NCI-H524 (cell line): ENCODE results near the gene WNT9B.
"Not testable (repeated sequence)": the region's sequence is repeated elsewhere in the genome, so short reads cannot be mapped to it uniquely, and the experiment has no call there.

Source experiments
- DNase-seq, 2 experiments: peaks; one replicate each; lab custom pipeline; 2025; lab: John Stamatoyannopoulos, UW

WNT9B gene

DNA sequence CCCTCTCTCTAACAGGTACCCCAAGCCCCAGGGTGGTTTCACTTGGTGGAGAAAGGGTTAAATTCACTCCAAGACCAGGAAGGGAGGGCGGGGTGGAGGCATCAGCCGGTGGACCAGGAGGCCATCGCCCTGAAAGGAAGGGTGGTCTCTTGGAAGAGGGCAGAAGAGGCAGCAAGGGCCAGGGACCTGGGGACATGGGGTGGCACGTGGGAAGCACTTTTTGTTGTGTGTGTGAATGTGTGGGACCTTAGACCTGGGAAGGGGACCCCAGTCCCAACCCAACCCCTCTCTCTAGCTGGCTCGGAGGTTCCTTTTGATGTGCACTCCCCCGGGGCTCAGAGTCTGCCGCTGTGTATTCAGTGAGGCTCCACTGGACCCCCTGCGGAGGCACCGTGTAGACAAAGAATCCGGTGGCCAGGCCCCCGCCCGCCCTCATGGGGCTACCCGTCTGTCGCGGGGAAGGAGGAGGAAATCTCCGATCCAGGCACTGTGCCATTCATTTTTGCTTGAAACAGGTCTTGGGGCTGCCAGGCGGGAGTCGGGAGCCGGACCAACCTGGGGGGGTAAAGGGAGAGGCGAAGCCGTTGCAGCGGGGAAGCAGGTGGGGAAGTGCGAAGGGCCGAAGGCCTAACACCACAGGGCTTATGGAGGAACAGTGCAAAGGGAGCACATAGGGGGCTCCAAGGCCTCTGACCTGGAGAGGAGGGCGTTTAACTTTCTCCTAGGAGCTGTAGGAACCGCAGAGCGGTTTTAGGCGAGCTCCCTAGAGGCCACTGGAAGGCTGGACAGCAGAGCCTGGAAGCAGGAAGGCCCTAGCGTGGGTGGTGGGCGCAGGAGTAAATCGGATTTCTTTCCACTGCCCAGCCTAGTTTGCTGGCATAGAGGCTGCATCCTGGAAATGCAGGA is 29.6 kb upstream of the WNT9B start:
- no peak for DNase-seq

GRCh38 chr17:46822388-46822921 is 28.9 kb upstream of the WNT9B start:
- DNase-seq = peak; percentile 24 to 57

DNA sequence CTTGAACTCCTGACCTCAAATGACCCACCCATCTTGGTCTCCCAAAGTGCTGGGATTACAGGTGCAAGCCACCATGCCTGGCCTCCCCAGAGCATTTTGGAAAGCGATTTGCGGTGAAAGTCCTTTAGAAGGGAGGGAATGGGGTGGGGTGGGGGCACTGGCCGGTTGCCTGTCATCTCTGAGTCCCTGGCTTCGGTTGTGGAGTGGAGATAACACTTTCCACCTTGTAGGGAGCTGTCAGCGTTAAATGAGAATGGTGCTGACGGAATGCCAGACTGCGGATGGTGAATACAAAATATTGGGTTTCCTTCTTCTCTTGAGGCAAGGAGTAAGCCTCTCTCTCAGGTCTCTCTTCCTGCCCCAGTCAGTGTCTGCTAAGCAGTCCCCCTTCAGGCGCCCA is 27.7 kb upstream of the WNT9B start:
- no peak for DNase-seq

- DNase-seq = peak; percentile 35 to 58
Measured at GRCh38 chr17:46826116-46826515, 25.3 kb upstream of the WNT9B start.

GRCh38 chr17:46827274-46827673 is 24.1 kb upstream of the WNT9B start:
- no peak for DNase-seq

GRCh38 chr17:46831573-46832330 is 19.6 kb upstream of the WNT9B start:
- no peak for DNase-seq

GRCh38 chr17:46832331-46832821 is 19.0 kb upstream of the WNT9B start:
- DNase-seq = no peak

DNA sequence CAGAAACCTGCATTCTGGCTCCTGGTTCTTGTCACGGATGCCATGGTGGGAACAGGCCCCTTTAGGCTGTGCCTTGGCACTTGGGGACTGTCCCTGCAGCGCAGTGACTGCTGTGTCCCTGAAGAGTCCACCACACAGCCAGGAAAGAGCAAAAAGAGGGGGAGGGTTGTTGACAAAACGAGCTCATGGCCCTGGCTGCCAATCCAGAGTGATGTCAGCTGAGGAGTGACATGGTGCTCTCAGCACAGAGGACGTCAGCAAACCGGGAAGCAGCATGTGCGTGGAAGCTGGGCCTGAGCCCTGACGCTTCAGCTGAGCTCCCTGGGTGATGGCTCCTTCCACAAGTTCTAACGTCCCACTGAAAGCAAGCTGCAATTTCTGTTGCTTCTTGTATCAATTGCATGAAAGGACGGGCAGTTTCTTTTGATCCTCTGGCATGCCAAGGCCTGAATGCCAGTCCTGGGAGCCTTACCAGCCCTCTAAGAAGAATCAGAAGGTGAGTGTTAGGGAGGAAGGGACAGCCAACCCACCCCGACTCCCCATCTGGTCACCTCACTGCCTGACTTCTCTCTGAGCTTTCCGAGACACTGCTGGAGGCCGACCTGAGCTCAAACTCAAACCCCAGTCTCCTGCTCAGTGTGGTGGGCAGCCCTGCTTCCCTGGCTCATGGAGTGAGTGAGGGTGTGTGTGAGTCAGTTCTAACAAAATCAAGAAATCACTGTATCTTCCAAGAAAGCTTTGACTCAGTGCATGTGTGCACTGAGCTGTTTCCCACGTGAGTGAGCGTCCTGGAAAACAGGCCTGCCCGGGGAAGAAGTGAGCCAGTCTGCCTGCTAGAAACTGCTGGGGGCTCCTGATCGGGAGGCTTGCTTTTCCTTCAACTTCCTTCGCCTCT is 18.2 kb upstream of the WNT9B start:
- DNase-seq = no peak

- no peak for DNase-seq
Measured at GRCh38 chr17:46833840-46834208, 17.6 kb upstream of the WNT9B start.

GRCh38 chr17:46834846-46835245 is 16.5 kb upstream of the WNT9B start:
- DNase-seq = no peak

DNA sequence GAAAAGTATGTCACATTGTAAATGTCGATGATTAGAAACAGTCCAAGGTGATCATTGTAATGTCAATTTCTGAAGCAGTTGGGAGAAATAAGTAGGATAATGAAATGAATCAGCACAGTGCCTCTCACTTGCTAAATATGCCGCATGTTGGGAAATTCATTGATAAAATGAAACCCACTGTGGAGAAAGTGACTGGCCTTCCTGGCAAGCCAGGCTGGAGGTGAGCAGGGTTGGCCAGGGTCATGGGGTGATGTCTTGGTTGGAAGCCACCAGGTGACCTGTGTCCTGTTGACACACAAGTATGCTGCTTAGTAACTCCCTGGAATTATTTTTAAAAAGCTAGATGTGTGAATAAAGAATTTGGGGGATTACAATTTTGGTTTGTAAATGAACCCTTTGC is 14.9 kb upstream of the WNT9B start:
- no peak for DNase-seq

DNA sequence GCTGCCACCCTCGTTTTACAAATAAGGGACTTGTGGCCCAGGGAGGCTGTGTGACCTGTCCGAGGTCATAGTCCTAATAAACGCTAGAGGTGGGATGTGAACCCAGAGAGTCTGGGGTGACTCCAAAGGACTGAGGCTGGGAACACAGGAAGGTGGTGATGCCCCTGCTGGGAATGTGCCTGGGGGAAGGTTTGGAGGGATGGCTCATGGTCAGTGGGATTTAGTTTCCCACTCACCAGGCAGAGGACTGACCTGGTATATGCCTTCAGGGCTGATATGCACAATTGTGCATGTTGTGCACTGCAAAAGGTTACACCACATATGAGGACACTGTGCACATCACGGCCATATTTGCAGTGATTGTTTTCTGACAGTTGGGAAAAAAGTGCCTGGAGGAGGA is 13.9 kb upstream of the WNT9B start:
- no peak for DNase-seq

- DNase-seq = no peak
Measured at GRCh38 chr17:46839211-46839610, 12.2 kb upstream of the WNT9B start.

DNA sequence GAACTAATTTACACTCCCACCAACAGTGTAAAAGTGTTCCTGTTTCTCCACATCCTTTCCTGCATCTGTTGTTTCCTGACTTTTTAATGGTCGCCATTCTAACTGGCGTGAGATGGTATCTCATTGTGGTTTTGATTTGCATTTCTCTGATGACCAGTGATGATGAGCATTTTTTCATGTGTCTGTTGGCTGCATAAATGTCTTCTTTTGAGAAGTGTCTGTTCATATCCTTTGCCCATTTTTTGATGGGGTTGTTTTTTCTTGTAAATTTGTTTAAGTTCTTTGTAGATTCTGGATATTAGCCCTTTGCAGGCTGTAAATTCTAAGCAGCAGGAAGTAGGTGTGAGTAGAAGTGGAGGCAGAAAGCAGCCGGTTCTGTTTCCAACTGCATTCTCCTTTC is 10.8 kb upstream of the WNT9B start:
- not testable (repeated sequence) for DNase-seq

DNA sequence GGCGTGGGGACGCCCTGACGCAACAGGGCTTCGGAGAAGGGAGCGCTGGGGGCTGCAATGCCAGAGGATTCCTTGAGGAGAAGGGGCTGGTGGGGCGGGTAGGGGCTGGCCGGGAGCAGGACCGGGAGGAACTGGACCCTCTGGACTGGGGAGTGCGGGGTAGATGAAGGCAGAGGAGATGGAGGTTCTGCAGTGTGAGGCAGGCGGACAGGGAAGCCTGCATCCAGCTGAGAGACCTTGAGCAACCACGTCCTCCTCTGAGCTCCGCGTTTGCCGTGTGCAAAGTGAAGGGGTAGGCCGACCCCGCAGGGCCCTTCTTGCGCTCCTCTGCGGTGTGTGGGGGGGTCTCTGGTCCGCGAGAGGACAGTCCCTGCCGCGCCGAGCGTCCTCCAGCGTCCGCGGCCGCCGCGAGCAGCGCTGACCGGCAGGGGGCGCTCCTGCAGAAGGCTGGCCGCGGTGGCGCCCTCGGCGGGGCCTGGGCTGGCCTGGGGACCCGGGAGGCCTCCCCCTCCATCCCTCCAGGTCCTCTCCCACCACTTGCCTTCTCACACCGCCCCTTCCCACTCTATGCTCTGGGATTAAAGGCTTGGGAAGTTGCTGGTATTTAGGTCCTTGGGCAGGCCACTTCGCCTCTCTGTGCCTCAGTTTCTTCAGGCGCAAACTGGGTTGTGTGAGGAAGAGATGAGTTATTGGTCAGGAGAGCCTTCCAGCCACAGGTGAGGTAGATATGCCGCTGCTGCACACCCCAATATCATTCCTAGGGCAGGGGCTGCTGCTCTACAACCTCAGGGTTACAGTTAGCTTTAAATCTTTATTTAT is 9.6 kb upstream of the WNT9B start:
- peak in 1 of 2 experiments; percentile 32 for DNase-seq

GRCh38 chr17:46842835-46843234 is 8.5 kb upstream of the WNT9B start:
- DNase-seq = no peak

DNA sequence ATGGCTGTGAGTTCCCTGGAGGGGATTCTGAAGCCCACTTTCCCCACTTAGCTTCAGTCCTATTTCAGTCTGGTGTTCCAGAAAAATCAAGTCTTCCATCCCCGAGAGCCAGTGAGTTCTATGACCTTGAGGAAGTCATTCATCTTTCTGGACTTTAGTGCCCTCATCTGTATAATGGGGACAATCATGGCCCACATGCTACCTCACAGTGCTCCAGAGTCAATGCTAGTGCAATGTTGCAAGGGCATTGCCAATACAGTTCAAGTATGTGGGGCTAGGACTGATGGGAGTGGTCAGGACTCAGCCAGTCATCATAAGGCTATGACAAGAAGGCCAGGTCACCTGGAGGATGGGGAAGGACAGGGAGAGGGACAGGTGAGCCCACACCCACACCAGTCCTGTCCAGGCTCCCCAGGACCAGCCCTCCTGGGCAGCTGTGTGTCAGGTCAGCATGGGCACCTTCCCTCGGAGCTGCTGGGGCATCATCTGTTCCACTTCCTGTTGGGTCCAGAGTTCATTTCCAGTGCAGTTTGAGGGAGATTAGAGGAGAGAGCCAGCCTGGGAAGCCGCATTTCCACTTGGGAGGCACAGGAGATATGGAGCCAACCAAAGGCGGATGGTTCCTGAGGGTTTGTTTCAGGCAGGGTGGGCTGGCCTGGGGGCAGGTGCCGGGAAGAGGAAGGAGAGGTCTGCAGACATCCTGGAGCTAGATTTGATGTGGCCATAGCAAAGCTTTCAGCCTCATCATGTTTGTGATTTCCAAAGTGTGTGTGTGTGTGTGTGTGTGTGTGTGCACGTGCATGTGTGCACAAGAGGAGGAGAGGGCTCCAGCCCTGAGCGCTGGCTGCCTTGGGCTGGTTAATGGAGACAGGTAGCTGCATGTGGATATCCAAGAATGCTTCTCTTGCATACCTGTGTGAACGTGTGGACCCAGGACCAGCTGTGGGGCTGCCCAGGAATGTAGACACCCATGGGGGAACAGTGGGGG is 3.9 kb upstream of the WNT9B start:
- DNase-seq = no peak

DNA sequence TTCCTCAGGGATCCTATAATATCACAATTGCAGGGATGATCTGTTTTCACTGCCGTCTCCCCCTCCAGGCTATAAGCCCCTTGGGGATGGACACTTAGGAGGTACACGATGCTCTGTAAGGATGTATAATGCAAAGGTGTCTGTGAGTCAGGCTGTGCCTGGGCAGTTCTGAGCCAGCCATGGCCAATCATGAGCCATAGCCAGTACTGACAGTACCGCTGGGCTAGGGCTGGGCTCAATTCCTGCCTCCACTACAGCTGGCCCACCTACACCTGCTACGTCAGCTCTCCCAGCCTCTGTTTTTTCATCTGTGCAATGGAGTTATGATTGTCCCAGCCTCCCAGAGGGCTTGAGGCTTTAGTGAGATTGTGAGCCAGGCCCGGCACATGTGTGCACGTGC is 2.8 kb upstream of the WNT9B start:
- no peak for DNase-seq

- no peak for DNase-seq
Measured at GRCh38 chr17:46850688-46851028, 725 bp upstream of the WNT9B start.
